Measurements from ENCODE around the gene EYA4.

DNA sequence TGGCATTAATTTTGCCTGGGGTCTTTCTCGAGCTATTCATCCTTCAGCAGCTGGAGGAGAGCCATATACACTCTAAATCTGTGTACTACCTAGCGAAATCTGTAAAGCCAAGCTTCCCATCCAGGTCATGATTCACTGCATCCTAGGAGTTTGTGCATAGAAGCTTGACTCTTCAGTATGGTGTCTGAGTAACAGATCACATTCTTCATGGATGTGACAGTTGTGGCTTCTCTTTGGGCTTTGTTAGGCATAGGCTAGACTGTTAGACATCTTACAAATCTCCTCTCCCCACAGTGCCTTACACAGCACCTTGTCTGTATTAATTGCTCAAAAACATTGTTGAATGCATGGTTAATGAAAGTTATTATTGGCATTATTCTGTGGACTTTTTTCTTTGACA is 177.0 kb downstream of the EYA4 start:
- TF ChIP-seq POLR2A (IDR thresholded peaks at IDR 0.05; ENCODE audit: low read depth, low read length) = no peak
- TF ChIP-seq TAF1 (IDR thresholded peaks at IDR 0.05; ENCODE audit: borderline replicate concordance, low read depth, low read length) = no peak
- TF ChIP-seq POLR2AphosphoS5 (IDR thresholded peaks at IDR 0.05; ENCODE audit: low read depth, low read length) = no peak

Measured in GM12892 (cell line).